ENCODE data around the gene SCAF8.

The SCAF8 gene

GRCh38 chr6:154835307-154835706 is 102.1 kb downstream of the SCAF8 start:
- ATAC-seq (replicated peaks; ENCODE audit: extremely low read depth, poor library complexity, severe bottlenecking) (no peak), DNase-seq (ENCODE audit: low spot score in 2 of 2) (no peak)
- Mint-ChIP-seq H3K4me1 (peaks cover 36% of the 10 kb centered on the region), H3K27ac (ENCODE audit: low read depth) (no peak overlapping the region), H3K4me3 (no peak overlapping the region), H3K9me3 (no peaks in the 10 kb centered on the region), H3K27me3 (no peaks in the 10 kb centered on the region), H3K36me3 (ENCODE audit: insufficient read depth) (peaks cover 22% of the 10 kb centered on the region)

GRCh38 chr6:154839546-154839945 is 106.3 kb downstream of the SCAF8 start:
- H3K9me3 Mint-ChIP-seq, result no peaks in the 10 kb centered on the region
- no peaks in the 10 kb centered on the region for H3K27me3 Mint-ChIP-seq
- ATAC-seq (replicated peaks; ENCODE audit: extremely low read depth, poor library complexity, severe bottlenecking) (no peak), DNase-seq (ENCODE audit: low spot score in 2 of 2) (no peak)
- no peak overlapping the region for H3K27ac Mint-ChIP-seq (ENCODE audit: low read depth)
- no peak overlapping the region for H3K4me3 Mint-ChIP-seq
- H3K36me3 Mint-ChIP-seq (ENCODE audit: insufficient read depth), result peaks cover 5% of the 10 kb centered on the region
- peaks cover 29% of the 10 kb centered on the region for H3K4me1 Mint-ChIP-seq

GRCh38 chr6:154840363-154840762 is 107.1 kb downstream of the SCAF8 start:
- ATAC-seq (replicated peaks; ENCODE audit: extremely low read depth, poor library complexity, severe bottlenecking), result no peak
- H3K4me1 Mint-ChIP-seq, result peaks cover 26% of the 10 kb centered on the region
- no peak overlapping the region for H3K4me3 Mint-ChIP-seq
- H3K27me3 Mint-ChIP-seq, result no peaks in the 10 kb centered on the region
- no peak for DNase-seq (ENCODE audit: low spot score in 2 of 2)
- H3K36me3 Mint-ChIP-seq (ENCODE audit: insufficient read depth), result peaks cover 5% of the 10 kb centered on the region
- no peaks in the 10 kb centered on the region for H3K9me3 Mint-ChIP-seq
- no peak overlapping the region for H3K27ac Mint-ChIP-seq (ENCODE audit: low read depth)

GRCh38 chr6:154841109-154841508 is 107.9 kb downstream of the SCAF8 start:
- no peak for ATAC-seq (replicated peaks; ENCODE audit: extremely low read depth, poor library complexity, severe bottlenecking)
- peaks cover 5% of the 10 kb centered on the region for H3K36me3 Mint-ChIP-seq (ENCODE audit: insufficient read depth)
- no peak overlapping the region for H3K27ac Mint-ChIP-seq (ENCODE audit: low read depth)
- no peak for DNase-seq (ENCODE audit: low spot score in 2 of 2)
- H3K4me3 Mint-ChIP-seq, result no peak overlapping the region
- peaks cover 26% of the 10 kb centered on the region for H3K4me1 Mint-ChIP-seq
- no peaks in the 10 kb centered on the region for H3K9me3 Mint-ChIP-seq
- H3K27me3 Mint-ChIP-seq, result no peaks in the 10 kb centered on the region

- no peaks in the 10 kb centered on the region for H3K27me3 Mint-ChIP-seq
- H3K9me3 Mint-ChIP-seq, result no peaks in the 10 kb centered on the region
- H3K4me1 Mint-ChIP-seq, result peaks cover 31% of the 10 kb centered on the region
- H3K27ac Mint-ChIP-seq (ENCODE audit: low read depth), result no peak overlapping the region
- no peak overlapping the region for H3K4me3 Mint-ChIP-seq
- DNase-seq (ENCODE audit: low spot score in 2 of 2) (no peak), ATAC-seq (replicated peaks; ENCODE audit: extremely low read depth, poor library complexity, severe bottlenecking) (no peak)
- H3K36me3 Mint-ChIP-seq (ENCODE audit: insufficient read depth), result peaks cover 5% of the 10 kb centered on the region
These were observed 109.6 kb downstream of the SCAF8 start for GRCh38 chr6:154842833-154843232.

GRCh38 chr6:154847318-154847717 is 114.1 kb downstream of the SCAF8 start:
- Mint-ChIP-seq H3K27me3 (no peaks in the 10 kb centered on the region), H3K27ac (ENCODE audit: low read depth) (no peak overlapping the region), H3K4me1 (peaks cover 34% of the 10 kb centered on the region), H3K36me3 (ENCODE audit: insufficient read depth) (peaks cover 6% of the 10 kb centered on the region), H3K4me3 (no peak overlapping the region), H3K9me3 (no peaks in the 10 kb centered on the region)
- no peak for DNase-seq (ENCODE audit: low spot score in 2 of 2)
- no peak for ATAC-seq (replicated peaks; ENCODE audit: extremely low read depth, poor library complexity, severe bottlenecking)

- no peaks in the 10 kb centered on the region for H3K9me3 Mint-ChIP-seq
- H3K36me3 Mint-ChIP-seq (ENCODE audit: insufficient read depth), result peaks cover 6% of the 10 kb centered on the region
- no peaks in the 10 kb centered on the region for H3K27me3 Mint-ChIP-seq
- peaks cover 38% of the 10 kb centered on the region for H3K4me1 Mint-ChIP-seq
- no peak overlapping the region for H3K4me3 Mint-ChIP-seq
- DNase-seq (ENCODE audit: low spot score in 2 of 2) (no peak), ATAC-seq (replicated peaks; ENCODE audit: extremely low read depth, poor library complexity, severe bottlenecking) (no peak)
- H3K27ac Mint-ChIP-seq (ENCODE audit: low read depth), result no peak overlapping the region
These were observed 115.4 kb downstream of the SCAF8 start for GRCh38 chr6:154848580-154848979.

GRCh38 chr6:154849475-154849874 is 116.3 kb downstream of the SCAF8 start:
- no peak overlapping the region for H3K4me3 Mint-ChIP-seq
- no peak for ATAC-seq (replicated peaks; ENCODE audit: extremely low read depth, poor library complexity, severe bottlenecking)
- H3K4me1 Mint-ChIP-seq, result peaks cover 34% of the 10 kb centered on the region
- DNase-seq (ENCODE audit: low spot score in 2 of 2), result no peak
- H3K27ac Mint-ChIP-seq (ENCODE audit: low read depth), result no peak overlapping the region
- no peaks in the 10 kb centered on the region for H3K27me3 Mint-ChIP-seq
- H3K36me3 Mint-ChIP-seq (ENCODE audit: insufficient read depth), result peaks cover 3% of the 10 kb centered on the region
- H3K9me3 Mint-ChIP-seq, result no peaks in the 10 kb centered on the region

GRCh38 chr6:154852687-154853086 is 119.5 kb downstream of the SCAF8 start:
- Mint-ChIP-seq H3K4me3 (no peak overlapping the region), H3K27me3 (no peaks in the 10 kb centered on the region), H3K27ac (ENCODE audit: low read depth) (no peak overlapping the region)

GRCh38 chr6:154857529-154857928 is 124.3 kb downstream of the SCAF8 start:
- Mint-ChIP-seq H3K27me3 (no peaks in the 10 kb centered on the region), H3K27ac (ENCODE audit: low read depth) (no peak overlapping the region)

More at GRCh38 chr6:154852687-154853086, 119.5 kb downstream of the SCAF8 start:
- H3K36me3 Mint-ChIP-seq (ENCODE audit: insufficient read depth), result peaks cover 3% of the 10 kb centered on the region
- peaks cover 34% of the 10 kb centered on the region for H3K4me1 Mint-ChIP-seq
- ATAC-seq (replicated peaks; ENCODE audit: extremely low read depth, poor library complexity, severe bottlenecking), result no peak
- H3K9me3 Mint-ChIP-seq, result no peaks in the 10 kb centered on the region
- DNase-seq (ENCODE audit: low spot score in 2 of 2), result no peak

GRCh38 chr6:154861825-154862224 is 128.6 kb downstream of the SCAF8 start:
- Mint-ChIP-seq H3K27ac (ENCODE audit: low read depth) (no peak overlapping the region), H3K4me1 (no peaks in the 10 kb centered on the region), H3K36me3 (ENCODE audit: insufficient read depth) (peaks cover 7% of the 10 kb centered on the region), H3K9me3 (no peaks in the 10 kb centered on the region), H3K4me3 (no peak overlapping the region), H3K27me3 (no peaks in the 10 kb centered on the region)
- no peak for DNase-seq (ENCODE audit: low spot score in 2 of 2)
- ATAC-seq (replicated peaks; ENCODE audit: extremely low read depth, poor library complexity, severe bottlenecking), result no peak

More at GRCh38 chr6:154857529-154857928, 124.3 kb downstream of the SCAF8 start:
- Mint-ChIP-seq H3K36me3 (ENCODE audit: insufficient read depth) (peaks cover 4% of the 10 kb centered on the region), H3K9me3 (no peaks in the 10 kb centered on the region), H3K4me3 (no peak overlapping the region), H3K4me1 (peaks cover 14% of the 10 kb centered on the region)
- no peak for ATAC-seq (replicated peaks; ENCODE audit: extremely low read depth, poor library complexity, severe bottlenecking)
- no peak for DNase-seq (ENCODE audit: low spot score in 2 of 2)

- Mint-ChIP-seq H3K27me3 (no peaks in the 10 kb centered on the region), H3K4me3 (no peak overlapping the region), H3K4me1 (no peaks in the 10 kb centered on the region), H3K36me3 (ENCODE audit: insufficient read depth) (peaks cover 7% of the 10 kb centered on the region), H3K9me3 (no peaks in the 10 kb centered on the region), H3K27ac (ENCODE audit: low read depth) (no peak overlapping the region)
- DNase-seq (ENCODE audit: low spot score in 2 of 2) (no peak), ATAC-seq (replicated peaks; ENCODE audit: extremely low read depth, poor library complexity, severe bottlenecking) (no peak)
These were observed 129.3 kb downstream of the SCAF8 start for GRCh38 chr6:154862536-154862935.

GRCh38 chr6:154864066-154864430 is 130.8 kb downstream of the SCAF8 start:
- no peaks in the 10 kb centered on the region for H3K9me3 Mint-ChIP-seq
- H3K36me3 Mint-ChIP-seq (ENCODE audit: insufficient read depth), result peaks cover 10% of the 10 kb centered on the region
- ATAC-seq (replicated peaks; ENCODE audit: extremely low read depth, poor library complexity, severe bottlenecking) (no peak), DNase-seq (ENCODE audit: low spot score in 2 of 2) (no peak)
- H3K4me1 Mint-ChIP-seq, result no peaks in the 10 kb centered on the region
- H3K27me3 Mint-ChIP-seq, result no peaks in the 10 kb centered on the region
- H3K27ac Mint-ChIP-seq (ENCODE audit: low read depth), result no peak overlapping the region
- no peak overlapping the region for H3K4me3 Mint-ChIP-seq

- H3K9me3 Mint-ChIP-seq, result no peaks in the 10 kb centered on the region
- DNase-seq (ENCODE audit: low spot score in 2 of 2) (no peak), ATAC-seq (replicated peaks; ENCODE audit: extremely low read depth, poor library complexity, severe bottlenecking) (no peak)
- no peak overlapping the region for H3K4me3 Mint-ChIP-seq
- peak overlapping the region; percentile 6 for H3K27ac Mint-ChIP-seq (ENCODE audit: low read depth)
- H3K4me1 Mint-ChIP-seq, result no peaks in the 10 kb centered on the region
- H3K36me3 Mint-ChIP-seq (ENCODE audit: insufficient read depth), result peaks cover 10% of the 10 kb centered on the region
- no peaks in the 10 kb centered on the region for H3K27me3 Mint-ChIP-seq
These were observed 132.1 kb downstream of the SCAF8 start for GRCh38 chr6:154865291-154865690.
